Endothelial cell of umbilical vein (primary cell): ENCODE results near the gene PIGT. TPM values are rescaled to one million over a fixed set of nuclear protein-coding genes. Genes with fewer than 3 reads are reported as not detected.

Source experiments
- BruUV-seq: library from RNA; stranded (reverse); fragments of 400-500 nt; replicated peaks from 2 replicates; lab custom pipeline; 2021; lab: Mats Ljungman, UMichigan
- CTCF ChIA-PET: fragments of 300-600, 350-600 bp; sonication (Branson Sonifier 250); formaldehyde crosslinking; loops from one replicate; lab custom pipeline; 2021; ENCODE audit warnings: antibody characterized with exemption, inconsistent platforms; lab: Charles Lee
- POLR2A ChIA-PET: fragments of 300-600, 350-600 bp; sonication (Branson Sonifier 250); formaldehyde crosslinking; loops from one replicate; lab custom pipeline; 2021; ENCODE audit warnings: antibody characterized with exemption, inconsistent platforms; lab: Charles Lee
- DNase-seq: peaks from one replicate; pipeline ENCODE4 v3.0.0-alpha.2; 2011; ENCODE audit warnings: low read depth, low spot score
- FAIRE-seq: peaks from 2 replicates; lab custom pipeline; 2011; peaks lifted over from hg19 to GRCh38; lab: Jason Lieb, UNC
- H2AFZ ChIP-seq: 2 replicates; pipeline ENCODE4 v1.6.0; 2012; ENCODE audit warnings: low read depth, low read length, control low read depth, inconsistent platforms
- H3K27ac ChIP-seq: 2 replicates; pipeline ENCODE4 v1.5.1; 2011; ENCODE audit warnings: low read depth, mild to moderate bottlenecking, control low read depth, low read length, moderate library complexity; ENCODE audit not compliant: insufficient read depth
- H3K27me3 ChIP-seq, 2 experiments: 2 replicates each; pipeline versions ENCODE4 v1.6.0 to v1.6.1; 2011; ENCODE audit warnings: low read length in 2 of 2, mixed read lengths in 1 of 2; ENCODE audit not compliant: control insufficient read depth in 2 of 2, insufficient read depth in 2 of 2
- H3K36me3 ChIP-seq, 2 experiments: 2 replicates in 1 of 2; 3 replicates in 1 of 2; pipeline ENCODE4 v1.5.1; 2011; ENCODE audit warnings: low read length in 2 of 2, mild to moderate bottlenecking in 1 of 2, moderate library complexity in 1 of 2; ENCODE audit not compliant: control insufficient read depth in 2 of 2, insufficient read depth in 2 of 2; ENCODE audit errors: extremely low read depth in 1 of 2
- H3K4me1 ChIP-seq: 3 replicates; pipeline ENCODE4 v1.5.1; 2011; ENCODE audit warnings: mild to moderate bottlenecking, low read length; ENCODE audit not compliant: control insufficient read depth, insufficient read depth; ENCODE audit errors: extremely low read depth
- H3K4me2 ChIP-seq: 2 replicates; pipeline ENCODE4 v1.6.1; 2011; ENCODE audit warnings: low read length, control low read depth, mixed read lengths; ENCODE audit not compliant: insufficient read depth
- H3K4me3 ChIP-seq, 3 experiments: fragments of 200-600 bp in 1 of 3; sonication (generic), shearing (Covaris generic) in 1 of 3; replicated peaks in 1 of 3; 2 replicates each; pipeline ENCODE4 v1.5.1; 2011 to 2016; ENCODE audit warnings: control low read depth in 3 of 3, low read length in 3 of 3, mild to moderate bottlenecking in 2 of 3, inconsistent platforms in 1 of 3, low read depth in 1 of 3, moderate library complexity in 1 of 3; ENCODE audit not compliant: insufficient read depth in 1 of 3
- H3K79me2 ChIP-seq: 2 replicates; pipeline ENCODE4 v1.6.0; 2012; ENCODE audit warnings: low read length, inconsistent platforms; ENCODE audit not compliant: control insufficient read depth, insufficient read depth
- H3K9ac ChIP-seq: replicated peaks from 2 replicates; pipeline ENCODE3; 2011; ENCODE audit warnings: low read length, control low read depth; ENCODE audit not compliant: insufficient read depth; ENCODE audit errors: extremely low read depth
- H3K9me1 ChIP-seq: replicated peaks from 3 replicates; pipeline ENCODE4 v1.6.0; 2011; ENCODE audit warnings: mild to moderate bottlenecking, low read length; ENCODE audit not compliant: control insufficient read depth, insufficient read depth; ENCODE audit errors: extremely low read depth
- H3K9me3 ChIP-seq: replicated peaks from 2 replicates; pipeline ENCODE4 v1.5.1; 2012; ENCODE audit warnings: low read length, inconsistent platforms; ENCODE audit not compliant: control insufficient read depth, insufficient read depth
- H4K20me1 ChIP-seq: replicated peaks from 2 replicates; pipeline ENCODE3; 2011; ENCODE audit warnings: mild to moderate bottlenecking, low read length; ENCODE audit not compliant: control insufficient read depth, insufficient read depth; ENCODE audit errors: extremely low read depth
- CTCF ChIP-seq, 2 donors: IDR thresholded peaks; 1 replicate in 1 of 2; 2 replicates in 1 of 2; pipeline ENCODE4 v1.5.1; 2011; ENCODE audit warnings: low read length in 2 of 2, mild to moderate bottlenecking in 2 of 2, moderate library complexity in 2 of 2, control low read depth in 1 of 2, inconsistent platforms in 1 of 2, low read depth in 1 of 2; ENCODE audit not compliant: insufficient read depth in 1 of 2; ENCODE audit errors: extremely low read depth in 1 of 2
- EZH2 ChIP-seq: IDR thresholded peaks from 2 replicates; pipeline ENCODE4 v1.6.1; 2012; ENCODE audit warnings: borderline replicate concordance, low read depth, mild to moderate bottlenecking, moderate library complexity, low read length, inconsistent platforms; ENCODE audit not compliant: severe bottlenecking
- FOS ChIP-seq: IDR thresholded peaks from 2 replicates; pipeline ENCODE4 v1.6.1; 2011; ENCODE audit warnings: mild to moderate bottlenecking, low read length, moderate library complexity, borderline replicate concordance; ENCODE audit not compliant: insufficient read depth
- JUN ChIP-seq: IDR thresholded peaks from 2 replicates; pipeline ENCODE4 v1.6.1; 2011; ENCODE audit warnings: borderline replicate concordance, low read depth; ENCODE audit not compliant: insufficient read length, insufficient read depth
- MYC ChIP-seq: IDR thresholded peaks from one replicate; pipeline ENCODE4 v1.6.1; 2011; ENCODE audit warnings: mild to moderate bottlenecking, low read depth, low read length
- POLR2AphosphoS5 ChIP-seq: IDR thresholded peaks from 2 replicates; pipeline ENCODE4 v1.6.1; 2012; ENCODE audit warnings: low read depth, mild to moderate bottlenecking, control low read depth, low read length, moderate library complexity; ENCODE audit not compliant: insufficient read depth
- dilution Hi-C: fragments of 300-500 bp; cut with MboI; formaldehyde crosslinking; loops from one replicate; pipeline ENCODE4 v1.15.0; 2019; ENCODE audit warnings: low sequenced_read_pairs; ENCODE audit not compliant: extremely low pct_ligation_motif_present
- intact Hi-C: fragments of 100-400 bp; cut with micrococcal nuclease; formaldehyde crosslinking; loops from one replicate; pipeline ENCODE4 v1.10.0; 2022
- polyA plus RNA-seq, 4 experiments: library from polyadenylated mRNA; depleted of rRNA in 3 of 4; stranded (reverse) in 3 of 4; unstranded in 1 of 4; fragments of >200 nt; gene quantifications; 2 replicates each; pipeline versions ENCODE4 v1.2.1 to v1.2.3, GENCODE V29; 2011 to 2012; ENCODE audit warnings: missing spikeins in 1 of 4
- total RNA-seq: library from RNA; stranded (reverse); gene quantifications from 2 replicates; pipeline ENCODE4 v1.2.3, GENCODE V29; 2021

Gene PIGT
- total and polyA plus RNA-seq, 2 donors (not counting 3 experiments of a cell fraction or from before 2014, with no cell fraction given) = 96.8 to 143 TPM

- no peak for FAIRE-seq
- no peak overlapping the region for H2AFZ ChIP-seq
- dilution Hi-C loops = no loop called here
Measured at GRCh38 chr20:45408646-45409213, 7.2 kb upstream of the PIGT start.

More at GRCh38 chr20:45408646-45409213, 7.2 kb upstream of the PIGT start:
- Histone ChIP-seq H3K9me1 (no peaks in the 10 kb centered on the region), H3K27ac (no peak overlapping the region), H3K4me1 (peaks cover 3% of the 10 kb centered on the region), H3K79me2 (no peaks in the 10 kb centered on the region), H3K9me3 (no peaks in the 10 kb centered on the region), H4K20me1 (no peaks in the 10 kb centered on the region), H3K4me2 (no peak overlapping the region), H3K36me3 (peaks cover 0 to 3% of the 10 kb centered on the region in 2 experiments), H3K9ac (no peak overlapping the region), H3K27me3 (peaks cover 6% of the 10 kb centered on the region in 2 experiments), H3K4me3 (no peak overlapping the region)
- no peak for TF ChIP-seq MYC
- no peak for TF ChIP-seq CTCF (IDR thresholded peaks at IDR 0.05; ENCODE audit: extremely low read depth in 1 of 2, insufficient read depth in 1 of 2, low read depth in 1 of 2, low read length in 2 of 2)
- no peak for TF ChIP-seq EZH2
- TF ChIP-seq POLR2AphosphoS5 = no peak
- TF ChIP-seq JUN = no peak
- no peak for TF ChIP-seq FOS
- intact Hi-C loops = no loop called here
- DNase-seq = no peak
- ChIA-PET POLR2A (no interaction called here), CTCF (interaction anchor here (3.6 kb wide), 1 partner anchor 36 kb away, joined by 32 read pairs; no protein-coding TSS in a partner anchor)
- no TSS peak for BruUV-seq
